ENCODE measurements around the gene PEX14.

DNA sequence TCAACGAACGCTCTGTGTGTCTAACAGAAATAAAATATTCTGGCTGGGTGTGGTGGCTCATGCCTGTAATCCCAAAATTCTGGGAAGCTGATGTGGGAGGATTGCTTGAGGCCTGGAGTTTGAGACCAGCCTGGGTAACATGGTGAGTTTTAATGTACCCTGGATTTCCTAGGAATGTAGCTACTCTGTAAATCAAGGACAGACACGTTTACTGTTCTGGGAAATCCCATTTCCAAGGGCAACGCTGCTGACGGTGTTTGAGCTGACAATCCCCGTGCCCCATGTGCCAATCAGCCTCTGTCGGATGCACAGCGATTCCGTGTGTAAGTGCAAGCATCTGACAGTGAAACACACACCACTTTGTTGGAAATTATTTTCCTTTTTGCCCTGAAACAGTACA, 16.9 kb upstream of the PEX14 start:
- TF ChIP-seq REST (IDR thresholded peaks at IDR 0.05; ENCODE audit: insufficient read depth in 1 of 2, low read depth in 2 of 2, low read length in 2 of 2), result no peak
- peak; percentile 28; the same call in 1 of the 2 replicates for TF ChIP-seq POLR2AphosphoS5 (IDR thresholded peaks at IDR 0.05; ENCODE audit: low read depth, low read length)
- TF ChIP-seq TAF1 (IDR thresholded peaks at IDR 0.05; ENCODE audit: borderline replicate concordance, insufficient read depth, low read length), result no peak
